Measurements from ENCODE around the gene WDFY4. TPM values are rescaled to one million over a fixed set of nuclear protein-coding genes. Genes with fewer than 3 reads are reported as not detected.

Gene WDFY4
- total RNA-seq, 4 donors from 2014 or later, result 0.60 to 20.6 (median 5.1) TPM

GRCh38 chr10:48671914-48672595, 12.6 kb upstream of the WDFY4 start:
- in situ Hi-C loops (cut with MboI; ENCODE audit: low pct_ligation_motif_present in 1 of 4, low pct_unique_long_range_greater_than_20kb in 1 of 4, low sequenced_read_pairs in 3 of 4) (loop anchor here (25.0 kb wide), 3 partner anchors 310 to 840 kb away; no protein-coding TSS in a partner anchor), intact Hi-C loops (cut with DNase I; ENCODE audit: low total_unique reads) (no loop called here)
- Histone ChIP-seq H3K4me1 (no peaks in the 10 kb centered on the region), H3K27me3 (no peaks in the 10 kb centered on the region), H3K27ac (peak overlapping the region in 2 of 4 donors; percentile 12 to 65), H3K9me3 (no peaks in the 10 kb centered on the region), H3K4me3 (no peak overlapping the region), H3K36me3 (no peaks in the 10 kb centered on the region)
- DNase-seq, result peak; percentile 63
- TF ChIP-seq CTCF (IDR thresholded peaks at IDR 0.05) (no peak), POLR2AphosphoS5 (IDR thresholded peaks at IDR 0.05) (no peak), EP300 (IDR thresholded peaks at IDR 0.05; ENCODE audit: low read depth) (no peak), POLR2A (IDR thresholded peaks at IDR 0.05) (no peak)
- 81 to 90% methylated on average over 2 to 25 of the region's 26 CpGs for WGBS, 2 donors (ENCODE audit: low coverage in 1 of 2)

- TF ChIP-seq POLR2AphosphoS5 (IDR thresholded peaks at IDR 0.05), result no peak
- no peak for TF ChIP-seq POLR2A (IDR thresholded peaks at IDR 0.05)
- intact Hi-C loops (cut with DNase I; ENCODE audit: low total_unique reads) (no loop called here), in situ Hi-C loops (cut with MboI; ENCODE audit: low pct_ligation_motif_present in 1 of 4, low pct_unique_long_range_greater_than_20kb in 1 of 4, low sequenced_read_pairs in 3 of 4) (loop anchor here (25.0 kb wide), 3 partner anchors 310 to 840 kb away; no protein-coding TSS in a partner anchor)
- no peak overlapping the region for H3K4me3 ChIP-seq
- WGBS, 2 donors (ENCODE audit: low coverage in 1 of 2), result 84 to 88% methylated on average over 5 to 9 of the region's 9 CpGs
- no peaks in the 10 kb centered on the region for H3K36me3 ChIP-seq
- no peaks in the 10 kb centered on the region for H3K4me1 ChIP-seq
- no peak for DNase-seq
- no peaks in the 10 kb centered on the region for H3K27me3 ChIP-seq
- H3K27ac ChIP-seq, result peak overlapping the region in 1 of 4 donors; percentile 65
- no peaks in the 10 kb centered on the region for H3K9me3 ChIP-seq
Observed at GRCh38 chr10:48672596-48673265, 11.9 kb upstream of the WDFY4 start.

DNA sequence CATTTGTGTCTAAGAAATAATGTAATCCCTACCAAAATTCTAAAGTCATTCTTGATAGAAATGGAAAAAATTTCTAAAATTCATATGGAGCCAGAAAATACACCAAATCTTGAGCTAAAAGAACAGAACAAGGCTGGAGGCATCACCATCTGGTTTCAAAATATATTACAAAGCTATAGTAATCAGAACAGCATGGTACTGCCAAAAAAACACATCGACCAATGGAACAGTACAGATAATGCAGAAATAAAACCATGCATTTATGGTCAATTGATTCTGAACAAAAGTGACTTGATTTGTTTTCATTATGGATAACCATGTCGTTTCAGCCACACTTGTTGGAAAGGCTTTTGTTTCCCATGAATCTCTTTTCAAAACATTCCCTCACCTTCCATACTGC, 7.0 kb upstream of the WDFY4 start:
- in situ Hi-C loops (cut with MboI; ENCODE audit: low pct_ligation_motif_present in 1 of 4, low pct_unique_long_range_greater_than_20kb in 1 of 4, low sequenced_read_pairs in 3 of 4) (no loop called here), intact Hi-C loops (cut with DNase I; ENCODE audit: low total_unique reads) (no loop called here)
- no peak for TF ChIP-seq POLR2A (IDR thresholded peaks at IDR 0.05)
- no peak for TF ChIP-seq CTCF (IDR thresholded peaks at IDR 0.05)
- no peak for TF ChIP-seq EP300 (IDR thresholded peaks at IDR 0.05; ENCODE audit: low read depth)
- TF ChIP-seq POLR2AphosphoS5 (IDR thresholded peaks at IDR 0.05), result no peak
- WGBS, 2 donors (ENCODE audit: low coverage in 1 of 2), result 80 to 85% methylated on average over 2 of the region's 2 CpGs
- H3K4me3 ChIP-seq, result no peak overlapping the region
- DNase-seq, result no peak
- H3K36me3 ChIP-seq, result no peaks in the 10 kb centered on the region
- H3K4me1 ChIP-seq, result no peaks in the 10 kb centered on the region
- H3K27ac ChIP-seq, result no peak overlapping the region
- no peaks in the 10 kb centered on the region for H3K9me3 ChIP-seq
- no peaks in the 10 kb centered on the region for H3K27me3 ChIP-seq

DNA sequence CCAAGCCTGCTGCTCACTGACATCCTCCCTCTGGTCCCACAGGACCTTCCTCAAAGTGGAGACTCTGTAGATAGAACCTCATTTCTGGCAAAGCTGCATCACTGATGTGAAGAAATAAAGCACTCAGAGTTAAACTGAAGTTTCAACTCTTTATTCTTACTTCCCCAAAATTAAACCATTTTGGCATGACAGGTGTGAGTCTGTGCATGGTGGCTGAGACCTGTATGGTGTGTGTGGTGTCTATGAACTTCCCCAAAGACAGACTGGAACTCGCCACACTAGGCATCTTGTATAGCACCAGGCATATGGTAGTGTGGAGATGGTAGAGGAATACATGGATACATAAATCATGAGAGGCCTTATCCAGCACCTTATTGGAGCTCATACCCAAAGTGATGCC, 6.6 kb upstream of the WDFY4 start:
- intact Hi-C loops (cut with DNase I; ENCODE audit: low total_unique reads), result no loop called here
- no peak overlapping the region for H3K27ac ChIP-seq
- H3K9me3 ChIP-seq, result no peaks in the 10 kb centered on the region
- H3K4me3 ChIP-seq, result no peak overlapping the region
- H3K4me1 ChIP-seq, result no peaks in the 10 kb centered on the region
- no peaks in the 10 kb centered on the region for H3K27me3 ChIP-seq
- in situ Hi-C loops (cut with MboI; ENCODE audit: low pct_ligation_motif_present in 1 of 4, low pct_unique_long_range_greater_than_20kb in 1 of 4, low sequenced_read_pairs in 3 of 4), result no loop called here
- TF ChIP-seq EP300 (IDR thresholded peaks at IDR 0.05; ENCODE audit: low read depth), result no peak
- TF ChIP-seq POLR2AphosphoS5 (IDR thresholded peaks at IDR 0.05), result no peak
- no peak for TF ChIP-seq CTCF (IDR thresholded peaks at IDR 0.05)
- TF ChIP-seq POLR2A (IDR thresholded peaks at IDR 0.05), result no peak
- H3K36me3 ChIP-seq, result no peaks in the 10 kb centered on the region
- no peak for DNase-seq
- 80 to 100% methylated on average over 1 of the region's 1 CpG for WGBS, 2 donors (ENCODE audit: low coverage in 1 of 2)
